GM18951 (cell line): ENCODE results near the gene PHTF2.

Experiments used
- POLR2A ChIP-seq: IDR thresholded peaks from 4 replicates; pipeline ENCODE4 v1.6.1; 2011; ENCODE audit warnings: mild to moderate bottlenecking; ENCODE audit not compliant: insufficient read length, insufficient read depth; ENCODE audit errors: extremely low read depth
- in situ Hi-C: fragments of 300-500 bp; cut with MboI; formaldehyde crosslinking; loops from one replicate; pipeline ENCODE4 v1.12.0; 2022; ENCODE audit warnings: low sequenced_read_pairs, mixed read lengths, inconsistent platforms; ENCODE audit not compliant: unreplicated experiment

Gene PHTF2

GRCh38 chr7:77798394-77799077, at the start of gene PHTF2, which contains the start of gene TMEM60:
TSS of gene PHTF2 (plus strand) at chr7:77798773.
TSS of gene TMEM60 (minus strand) at chr7:77798434. CDS start at chr7:77794373, 4,061 bp downstream.
- in situ Hi-C loops: no loop called here

GRCh38 chr7:77752016-77752415, 46.6 kb upstream of the PHTF2 start:
- in situ Hi-C loops: loop anchor here (10.0 kb wide), 1 partner anchor 107 kb away; no protein-coding TSS in a partner anchor
- no peak for TF ChIP-seq POLR2A

More at GRCh38 chr7:77798394-77799077, at the start of gene PHTF2, which contains the start of gene TMEM60:
- TF ChIP-seq POLR2A: peak; percentile 72

- in situ Hi-C loops: loop anchor here (10.0 kb wide), 1 partner anchor 108 kb away; no protein-coding TSS in a partner anchor
- TF ChIP-seq POLR2A: no peak
These were observed 45.4 kb upstream of the PHTF2 start for GRCh38 chr7:77753173-77753572.

GRCh38 chr7:77757589-77757988, 41.0 kb upstream of the PHTF2 start:
- in situ Hi-C loops: loop anchor here (10.0 kb wide), 1 partner anchor 113 kb away; no protein-coding TSS in a partner anchor
- TF ChIP-seq POLR2A: no peak

- TF ChIP-seq POLR2A: no peak
- in situ Hi-C loops: loop anchor here (10.0 kb wide), 1 partner anchor 115 kb away; no protein-coding TSS in a partner anchor
These were observed 39.2 kb upstream of the PHTF2 start for GRCh38 chr7:77759294-77759889.

- in situ Hi-C loops: no loop called here
- TF ChIP-seq POLR2A: no peak
These were observed 37.6 kb upstream of the PHTF2 start for GRCh38 chr7:77760809-77761453.

- in situ Hi-C loops: no loop called here
- TF ChIP-seq POLR2A: no peak
These were observed 33.1 kb upstream of the PHTF2 start for GRCh38 chr7:77765481-77765880.

GRCh38 chr7:77765906-77766800, 32.4 kb upstream of the PHTF2 start:
- in situ Hi-C loops: no loop called here
- no peak for TF ChIP-seq POLR2A

GRCh38 chr7:77766801-77767605, 31.6 kb upstream of the PHTF2 start:
- in situ Hi-C loops: no loop called here
- TF ChIP-seq POLR2A: no peak

GRCh38 chr7:77770316-77770715, 28.3 kb upstream of the PHTF2 start:
- in situ Hi-C loops: no loop called here
- TF ChIP-seq POLR2A: no peak

GRCh38 chr7:77771901-77772300, 26.7 kb upstream of the PHTF2 start:
- TF ChIP-seq POLR2A: no peak
- in situ Hi-C loops: no loop called here

- no peak for TF ChIP-seq POLR2A
- in situ Hi-C loops: no loop called here
These were observed 20.0 kb upstream of the PHTF2 start for GRCh38 chr7:77778535-77778934.
